ENCODE measurements around the gene TTC34. TPM values are rescaled to one million over a fixed set of nuclear protein-coding genes. Genes with fewer than 3 reads are reported as not detected.

TTC34 gene
- total and polyA plus RNA-seq, 9 donors: 0.12 to 3.2 (median 2.2) TPM

- intact Hi-C loops (cut with DNase I): no loop called here
- no peak for DNase-seq
- 65 to 85% (median 77%) methylated on average over 3 of the region's 3 CpGs for WGBS, 3 donors
- H3K27me3 ChIP-seq: no peaks in the 10 kb centered on the region
- no peak overlapping the region for H3K27ac ChIP-seq
- H3K4me1 ChIP-seq (ENCODE audit: insufficient read depth): peaks cover 3% of the 10 kb centered on the region
- no peaks in the 10 kb centered on the region for H3K9me3 ChIP-seq
- no peaks in the 10 kb centered on the region for H3K36me3 ChIP-seq
- TF ChIP-seq CTCF (IDR thresholded peaks at IDR 0.05) (no peak), EP300 (IDR thresholded peaks at IDR 0.05) (no peak), POLR2A (IDR thresholded peaks at IDR 0.05) (no peak)
- H3K4me3 ChIP-seq: no peak overlapping the region
These were observed 203.1 kb downstream of the TTC34 start for GRCh38 chr1:2598329-2598931.

- DNase-seq: peak in 1 of 5 donors; percentile 27
- Histone ChIP-seq H3K4me3 (no peak overlapping the region), H3K9me3 (no peaks in the 10 kb centered on the region), H3K27me3 (no peaks in the 10 kb centered on the region), H3K36me3 (no peaks in the 10 kb centered on the region), H3K27ac (no peak overlapping the region), H3K4me1 (ENCODE audit: insufficient read depth) (peaks cover 3% of the 10 kb centered on the region)
- intact Hi-C loops (cut with DNase I): no loop called here
- TF ChIP-seq POLR2A (IDR thresholded peaks at IDR 0.05): no peak
- no peak for TF ChIP-seq EP300 (IDR thresholded peaks at IDR 0.05)
- TF ChIP-seq CTCF (IDR thresholded peaks at IDR 0.05): no peak
- WGBS, 3 donors: 75 to 78% (median 77%) methylated on average over 34 of the region's 34 CpGs
These were observed 203.8 kb downstream of the TTC34 start for GRCh38 chr1:2597441-2598328.

DNA sequence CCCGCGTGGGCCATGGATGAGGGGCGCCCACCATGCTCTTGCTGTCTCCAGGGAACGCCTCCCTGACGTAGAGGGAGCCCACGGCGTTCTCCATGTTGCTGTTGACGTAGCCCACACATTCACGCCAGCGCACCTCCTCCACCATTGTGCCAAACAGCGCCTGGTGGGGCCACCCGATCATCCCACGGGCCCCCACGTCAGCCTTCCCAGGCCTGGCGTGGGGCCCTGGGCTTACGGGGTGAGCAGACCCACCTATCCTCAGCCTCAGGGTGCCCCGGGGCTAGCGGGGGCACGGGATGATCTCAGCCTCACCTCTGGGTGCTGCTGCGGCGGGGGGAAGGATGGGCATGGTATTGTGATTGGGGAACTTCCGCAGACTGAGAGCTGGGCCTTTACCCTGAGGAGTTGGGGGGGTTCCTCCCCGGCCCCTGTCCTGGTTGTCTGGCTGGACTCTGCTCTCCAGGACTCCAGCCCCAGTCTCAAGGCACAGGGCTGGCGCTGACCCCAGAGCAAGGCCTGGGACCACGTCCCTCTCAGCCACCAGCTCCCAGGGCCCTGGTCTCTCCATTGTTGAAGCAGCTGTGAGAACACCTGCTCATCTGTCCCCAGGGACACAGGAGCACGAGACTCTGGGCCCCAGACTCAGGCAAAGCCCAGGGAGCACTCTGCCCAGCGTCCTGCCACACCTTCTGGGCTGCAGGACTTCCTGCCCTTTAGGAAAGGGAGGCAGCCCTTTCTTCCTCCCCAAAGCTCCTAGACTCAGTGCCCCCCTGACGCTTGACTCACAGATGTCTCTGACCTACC is 204.8 kb downstream of the TTC34 start:
- Histone ChIP-seq H3K36me3 (no peaks in the 10 kb centered on the region), H3K27ac (no peak overlapping the region), H3K9me3 (no peaks in the 10 kb centered on the region), H3K4me3 (no peak overlapping the region), H3K4me1 (ENCODE audit: insufficient read depth) (peaks cover 3% of the 10 kb centered on the region), H3K27me3 (no peaks in the 10 kb centered on the region)
- 84 to 88% (median 87%) methylated on average over 26 to 28 of the region's 28 CpGs for WGBS, 3 donors
- TF ChIP-seq CTCF (IDR thresholded peaks at IDR 0.05) (no peak), EP300 (IDR thresholded peaks at IDR 0.05) (no peak), POLR2A (IDR thresholded peaks at IDR 0.05) (no peak)
- DNase-seq: no peak
- intact Hi-C loops (cut with DNase I): no loop called here

DNA sequence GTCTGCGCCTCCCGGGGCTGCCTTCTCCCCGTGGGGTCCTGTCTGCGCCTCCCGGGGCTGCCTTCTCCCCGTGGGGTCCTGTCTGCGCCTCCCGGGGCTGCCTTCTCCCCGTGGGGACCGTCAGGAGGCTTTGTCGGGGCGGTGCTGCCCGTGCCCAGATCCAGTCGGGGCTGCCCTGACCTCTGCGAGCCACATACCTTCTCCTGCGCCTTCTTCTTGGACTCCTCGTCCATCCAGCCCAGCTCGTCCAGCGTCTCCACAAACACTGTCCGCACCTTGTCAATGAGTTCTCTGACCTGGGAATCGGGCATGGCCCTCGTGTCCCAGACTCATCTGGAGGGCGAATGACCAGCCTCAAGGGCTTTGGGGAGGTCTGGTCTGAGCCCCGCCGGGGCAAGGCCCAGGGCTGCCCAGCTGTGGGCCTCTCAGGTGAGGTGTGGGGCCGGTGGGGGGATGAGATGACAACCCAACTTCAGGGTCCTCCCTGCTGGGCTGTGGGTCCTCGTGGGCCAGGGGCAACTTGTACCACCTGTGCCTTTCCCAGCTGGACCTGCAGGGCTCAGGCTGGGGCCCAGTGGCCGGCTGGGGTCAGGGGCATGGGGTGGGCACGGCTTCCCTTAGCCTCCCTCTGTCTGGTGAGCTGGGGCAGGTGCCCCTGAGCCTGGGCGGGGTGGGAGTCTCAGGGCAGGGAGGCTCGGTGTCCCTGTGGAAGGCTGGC is 205.5 kb downstream of the TTC34 start:
- DNase-seq: peak in 1 of 5 donors; percentile 21
- H3K27ac ChIP-seq: no peak overlapping the region
- no peaks in the 10 kb centered on the region for H3K36me3 ChIP-seq
- H3K4me3 ChIP-seq: no peak overlapping the region
- peaks cover 3% of the 10 kb centered on the region for H3K4me1 ChIP-seq (ENCODE audit: insufficient read depth)
- TF ChIP-seq EP300 (IDR thresholded peaks at IDR 0.05): no peak
- no peak for TF ChIP-seq CTCF (IDR thresholded peaks at IDR 0.05)
- no peak for TF ChIP-seq POLR2A (IDR thresholded peaks at IDR 0.05)
- intact Hi-C loops (cut with DNase I): no loop called here
- H3K9me3 ChIP-seq: no peaks in the 10 kb centered on the region
- 78 to 87% (median 80%) methylated on average over 26 to 31 of the region's 31 CpGs for WGBS, 3 donors
- H3K27me3 ChIP-seq: no peaks in the 10 kb centered on the region

Data from ovary (tissue), 9 donors.